GM12892 (cell line): ENCODE results near the gene AKR1E2.

ENCODE experiments used
- POLR2A ChIP-seq: IDR thresholded peaks from 2 replicates; pipeline ENCODE4 v1.6.1; 2011; ENCODE audit warnings: low read depth, low read length, control low read depth
- POLR2AphosphoS5 ChIP-seq: IDR thresholded peaks from 2 replicates; pipeline ENCODE4 v1.6.1; 2011; ENCODE audit warnings: low read depth, low read length, control low read depth
- TAF1 ChIP-seq: IDR thresholded peaks from 2 replicates; pipeline ENCODE4 v1.6.1; 2011; ENCODE audit warnings: low read depth, mild to moderate bottlenecking, control low read depth, low read length, borderline replicate concordance

DNA sequence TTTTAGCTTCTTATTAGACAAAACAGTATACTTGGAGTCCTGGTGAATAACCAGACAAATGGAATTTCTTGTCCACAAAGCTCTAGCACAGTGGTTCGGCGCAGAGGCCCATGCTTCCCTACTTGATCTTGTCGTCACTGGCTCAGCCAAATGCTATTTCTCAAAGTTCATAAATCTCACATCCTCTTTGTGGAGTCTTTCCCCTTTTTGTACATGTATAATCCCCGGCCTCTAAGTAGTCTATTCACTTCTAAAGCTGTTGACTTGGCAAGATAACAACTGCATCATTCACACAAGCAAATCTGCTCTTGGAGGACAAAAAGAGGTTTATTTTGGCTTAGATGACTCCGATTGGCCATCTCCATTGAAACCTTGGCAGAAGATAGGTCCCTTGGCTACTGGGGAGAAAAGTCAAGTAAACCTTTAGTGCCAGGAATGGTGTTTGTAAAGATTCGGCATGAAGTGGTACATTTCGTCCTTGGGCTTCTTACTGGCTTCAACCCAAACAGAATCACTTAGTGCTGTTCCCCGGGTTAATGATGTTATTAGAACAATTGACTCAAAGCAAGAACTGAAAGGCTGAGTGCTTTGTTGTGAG lies 5.1 kb upstream of the AKR1E2 start:
- TF ChIP-seq POLR2AphosphoS5: no peak
- TF ChIP-seq POLR2A: no peak
- TF ChIP-seq TAF1: no peak
